ENCODE results near the gene RYK.

RYK gene

GRCh38 chr3:134260987-134261386 is 10.3 kb upstream of the RYK start:
- no peak for DNase-seq
- in situ Hi-C loops (cut with MboI; ENCODE audit: low pct_unique_long_range_greater_than_20kb, low sequenced_read_pairs): no loop called here

GRCh38 chr3:134258761-134259347 is 8.2 kb upstream of the RYK start:
- in situ Hi-C loops (cut with MboI; ENCODE audit: low pct_unique_long_range_greater_than_20kb, low sequenced_read_pairs): no loop called here
- DNase-seq: no peak

- DNase-seq: no peak
- in situ Hi-C loops (cut with MboI; ENCODE audit: low pct_unique_long_range_greater_than_20kb, low sequenced_read_pairs): no loop called here
These were observed 4.7 kb upstream of the RYK start for GRCh38 chr3:134255404-134255803.

- peak; percentile 71 for DNase-seq
- in situ Hi-C loops (cut with MboI; ENCODE audit: low pct_unique_long_range_greater_than_20kb, low sequenced_read_pairs): no loop called here
These were observed 3.0 kb upstream of the RYK start for GRCh38 chr3:134253475-134254226.

- in situ Hi-C loops (cut with MboI; ENCODE audit: low pct_unique_long_range_greater_than_20kb, low sequenced_read_pairs): no loop called here
- no peak for DNase-seq
These were observed 2.1 kb upstream of the RYK start for GRCh38 chr3:134252766-134253165.

- in situ Hi-C loops (cut with MboI; ENCODE audit: low pct_unique_long_range_greater_than_20kb, low sequenced_read_pairs): no loop called here
- no peak for DNase-seq
These were observed 1.2 kb upstream of the RYK start for GRCh38 chr3:134251731-134252391.

- in situ Hi-C loops (cut with MboI; ENCODE audit: low pct_unique_long_range_greater_than_20kb, low sequenced_read_pairs): no loop called here
- peak; percentile 45 for DNase-seq
These were observed 533 bp downstream of the RYK start for GRCh38 chr3:134249935-134250716.

- no peak for DNase-seq
- in situ Hi-C loops (cut with MboI; ENCODE audit: low pct_unique_long_range_greater_than_20kb, low sequenced_read_pairs): no loop called here
These were observed 1.3 kb downstream of the RYK start for GRCh38 chr3:134249296-134249841.

- in situ Hi-C loops (cut with MboI; ENCODE audit: low pct_unique_long_range_greater_than_20kb, low sequenced_read_pairs): no loop called here
These were observed 5.7 kb downstream of the RYK start for GRCh38 chr3:134244921-134245320.

GRCh38 chr3:134242649-134243617 is 7.7 kb downstream of the RYK start:
- DNase-seq: peak; percentile 60
- in situ Hi-C loops (cut with MboI; ENCODE audit: low pct_unique_long_range_greater_than_20kb, low sequenced_read_pairs): no loop called here

More at GRCh38 chr3:134244921-134245320, 5.7 kb downstream of the RYK start:
- no peak for DNase-seq

- no peak for DNase-seq
These were observed 11.1 kb downstream of the RYK start for GRCh38 chr3:134239538-134239937.

GRCh38 chr3:134237454-134238145 is 13.1 kb downstream of the RYK start:
- no peak for DNase-seq
- in situ Hi-C loops (cut with MboI; ENCODE audit: low pct_unique_long_range_greater_than_20kb, low sequenced_read_pairs): no loop called here

More at GRCh38 chr3:134239538-134239937, 11.1 kb downstream of the RYK start:
- in situ Hi-C loops (cut with MboI; ENCODE audit: low pct_unique_long_range_greater_than_20kb, low sequenced_read_pairs): no loop called here

GRCh38 chr3:134236505-134237170 is 14.0 kb downstream of the RYK start:
- in situ Hi-C loops (cut with MboI; ENCODE audit: low pct_unique_long_range_greater_than_20kb, low sequenced_read_pairs): no loop called here
- no peak for DNase-seq

GRCh38 chr3:134235577-134236076 is 15.0 kb downstream of the RYK start:
- no peak for DNase-seq
- in situ Hi-C loops (cut with MboI; ENCODE audit: low pct_unique_long_range_greater_than_20kb, low sequenced_read_pairs): no loop called here

GRCh38 chr3:134232951-134233350 is 17.7 kb downstream of the RYK start:
- in situ Hi-C loops (cut with MboI; ENCODE audit: low pct_unique_long_range_greater_than_20kb, low sequenced_read_pairs): no loop called here

GRCh38 chr3:134232151-134232550 is 18.5 kb downstream of the RYK start:
- in situ Hi-C loops (cut with MboI; ENCODE audit: low pct_unique_long_range_greater_than_20kb, low sequenced_read_pairs): no loop called here
- DNase-seq: no peak

More at GRCh38 chr3:134232951-134233350, 17.7 kb downstream of the RYK start:
- DNase-seq: no peak

- in situ Hi-C loops (cut with MboI; ENCODE audit: low pct_unique_long_range_greater_than_20kb, low sequenced_read_pairs): no loop called here
- no peak for DNase-seq
These were observed 19.5 kb downstream of the RYK start for GRCh38 chr3:134231131-134231530.
